H1 (cell line): ENCODE measurements around the gene TBX15. TPM values are rescaled to one million over a fixed set of nuclear protein-coding genes. Genes with fewer than 3 reads are reported as not detected.

Source experiments
- CBX8 ChIP-seq: fragments of 300-800, 300-1000 bp; sonication (generic); IDR thresholded peaks from 2 replicates; pipeline ENCODE4 v1.7.1; 2016; ENCODE audit warnings: low read depth, low read length, borderline replicate concordance
- CHD1 ChIP-seq: IDR thresholded peaks from 2 replicates; pipeline ENCODE4 v1.6.1; 2012; ENCODE audit warnings: low read depth, low read length, improper control_type of control experiment
- EP300 ChIP-seq, 2 experiments: IDR thresholded peaks; 1 replicate in 1 of 2; 2 replicates in 1 of 2; pipeline ENCODE4 v1.6.1; 2011 to 2012; ENCODE audit warnings: low read depth in 2 of 2, low read length in 2 of 2, mild to moderate bottlenecking in 2 of 2, borderline replicate concordance in 1 of 2, inconsistent platforms in 1 of 2, moderate library complexity in 1 of 2
- KDM1A ChIP-seq: fragments of 200-600, 300-600 bp; sonication (generic); IDR thresholded peaks from 2 replicates; pipeline ENCODE4 v1.7.1; 2016; ENCODE audit warnings: mild to moderate bottlenecking, low read length, borderline replicate concordance
- PHF8 ChIP-seq: fragments of 200-600 bp; sonication (generic); conservative IDR thresholded peaks from 2 replicates; pipeline ENCODE4 v1.7.1; 2012; ENCODE audit warnings: low read depth, mild to moderate bottlenecking, inconsistent platforms, low read length, moderate library complexity
- TCF12 ChIP-seq: IDR thresholded peaks from 2 replicates; pipeline ENCODE4 v1.6.1; 2011; ENCODE audit warnings: low read depth, mild to moderate bottlenecking, low read length
- YY1 ChIP-seq: IDR thresholded peaks from 2 replicates; pipeline ENCODE4 v1.6.1; 2011; ENCODE audit warnings: low read depth, mild to moderate bottlenecking, low read length
- polyA plus RNA-seq, 7 experiments: library from polyadenylated mRNA; depleted of rRNA in 3 of 7; stranded (reverse) in 5 of 7; unstranded in 2 of 7; fragments of >200 nt in 5 of 7; fragments of 200-250 nt in 2 of 7; gene quantifications; 1 replicate in 5 of 7; 2 replicates in 1 of 7; 4 replicates in 1 of 7; pipeline versions ENCODE4 v1.2.1 to v1.2.3, GENCODE V29; 2011 to 2013; ENCODE audit warnings: missing spikeins in 2 of 7, mixed read lengths in 2 of 7
- total RNA-seq: library from RNA; stranded (reverse); fragmentation: NEBNext Ultra II Directional; extraction: Animal tissue kit (Norgen Biotek cat#: 25700); gene quantifications from 2 replicates; pipeline ENCODE4 v1.2.1, GENCODE V29; 2021
- TF ChIP-seq, protein P1 (sequence below), 3 experiments: IDR thresholded peaks; 1 replicate in 2 of 3; 2 replicates in 1 of 3; pipeline versions ENCODE4 v1.5.1 to v1.6.1; 2011; ENCODE audit warnings: low read length in 3 of 3, mild to moderate bottlenecking in 3 of 3, inconsistent platforms in 2 of 3, low read depth in 1 of 3, moderate library complexity in 1 of 3; ENCODE audit not compliant: insufficient read depth in 1 of 3; ENCODE audit errors: control extremely low read depth in 1 of 3
- TF ChIP-seq, protein P2 (sequence below): IDR thresholded peaks from 2 replicates; pipeline ENCODE4 v1.6.1; 2012; ENCODE audit warnings: inconsistent platforms

TBX15 gene
- total and polyA plus RNA-seq, 2 of the 8 experiments (the other 6 are each of a cell fraction or from before 2014, with no cell fraction given) = 0.14 to 0.24 TPM

DNA sequence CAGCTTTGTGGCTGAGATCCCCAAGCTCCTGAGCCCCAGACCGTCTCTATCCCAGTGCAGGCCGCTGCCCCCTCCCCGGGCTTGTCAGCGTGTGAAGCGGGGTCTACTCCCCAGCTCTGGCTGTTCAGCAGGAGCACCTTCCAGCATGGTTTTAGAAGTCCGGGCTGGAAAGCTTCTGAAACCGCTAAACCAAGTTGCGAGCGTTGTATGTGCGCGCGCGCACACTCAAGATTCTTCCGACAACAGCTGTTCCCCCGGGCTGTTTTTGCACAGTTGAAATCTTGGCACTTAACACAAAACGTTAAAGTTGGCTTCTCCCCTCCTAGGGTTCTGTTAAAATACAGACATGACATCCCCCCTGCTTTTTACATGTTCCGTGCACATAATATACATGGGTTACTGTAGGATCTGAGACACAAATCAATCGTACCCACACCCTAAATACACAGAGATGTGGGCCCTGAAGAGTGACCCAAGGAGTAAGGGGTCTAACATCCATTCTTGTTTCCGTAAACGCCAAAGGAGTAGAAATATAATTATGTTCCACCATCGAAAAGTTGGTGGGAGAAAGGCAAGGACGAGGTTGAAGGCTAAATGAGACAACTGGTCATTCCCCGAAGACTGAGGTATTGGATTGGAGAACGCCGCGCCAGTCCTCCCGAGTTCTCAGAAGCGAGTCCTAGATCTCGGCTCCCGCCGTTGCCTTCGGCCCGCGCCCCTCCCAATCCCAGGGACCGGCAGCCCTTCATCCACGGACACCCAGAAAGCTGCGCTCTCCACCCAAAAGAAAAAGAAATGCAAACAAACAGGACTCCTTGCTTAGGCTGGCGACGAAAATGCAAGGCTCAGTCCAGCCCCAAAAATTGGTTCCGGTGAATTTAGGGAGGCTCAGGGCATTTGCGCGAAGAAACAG is 1.3 kb downstream of the TBX15 start (continued):
- TF ChIP-seq CHD1 (no peak), CBX8 (0 out of 2 replicates have a peak, but pooled peaks have one; percentile 43), TCF12 (no peak), YY1 (no peak), EP300 (IDR thresholded peaks at IDR 0.05; ENCODE audit: borderline replicate concordance in 1 of 2, low read depth in 2 of 2, low read length in 2 of 2) (no peak), PHF8 (no peak), KDM1A (no peak)
- TF ChIP-seq, protein P1, sequence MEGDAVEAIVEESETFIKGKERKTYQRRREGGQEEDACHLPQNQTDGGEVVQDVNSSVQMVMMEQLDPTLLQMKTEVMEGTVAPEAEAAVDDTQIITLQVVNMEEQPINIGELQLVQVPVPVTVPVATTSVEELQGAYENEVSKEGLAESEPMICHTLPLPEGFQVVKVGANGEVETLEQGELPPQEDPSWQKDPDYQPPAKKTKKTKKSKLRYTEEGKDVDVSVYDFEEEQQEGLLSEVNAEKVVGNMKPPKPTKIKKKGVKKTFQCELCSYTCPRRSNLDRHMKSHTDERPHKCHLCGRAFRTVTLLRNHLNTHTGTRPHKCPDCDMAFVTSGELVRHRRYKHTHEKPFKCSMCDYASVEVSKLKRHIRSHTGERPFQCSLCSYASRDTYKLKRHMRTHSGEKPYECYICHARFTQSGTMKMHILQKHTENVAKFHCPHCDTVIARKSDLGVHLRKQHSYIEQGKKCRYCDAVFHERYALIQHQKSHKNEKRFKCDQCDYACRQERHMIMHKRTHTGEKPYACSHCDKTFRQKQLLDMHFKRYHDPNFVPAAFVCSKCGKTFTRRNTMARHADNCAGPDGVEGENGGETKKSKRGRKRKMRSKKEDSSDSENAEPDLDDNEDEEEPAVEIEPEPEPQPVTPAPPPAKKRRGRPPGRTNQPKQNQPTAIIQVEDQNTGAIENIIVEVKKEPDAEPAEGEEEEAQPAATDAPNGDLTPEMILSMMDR (IDR thresholded peaks at IDR 0.05; ENCODE audit: control extremely low read depth in 1 of 3, insufficient read depth in 1 of 3, low read depth in 1 of 3, low read length in 3 of 3) = no peak
- TF ChIP-seq, protein P2, sequence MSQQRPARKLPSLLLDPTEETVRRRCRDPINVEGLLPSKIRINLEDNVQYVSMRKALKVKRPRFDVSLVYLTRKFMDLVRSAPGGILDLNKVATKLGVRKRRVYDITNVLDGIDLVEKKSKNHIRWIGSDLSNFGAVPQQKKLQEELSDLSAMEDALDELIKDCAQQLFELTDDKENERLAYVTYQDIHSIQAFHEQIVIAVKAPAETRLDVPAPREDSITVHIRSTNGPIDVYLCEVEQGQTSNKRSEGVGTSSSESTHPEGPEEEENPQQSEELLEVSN = no peak
